ENCODE measurements around the gene HACD4. TPM values are rescaled to one million over a fixed set of nuclear protein-coding genes. Genes with fewer than 3 reads are reported as not detected.

Gene HACD4
- total and polyA plus RNA-seq, 2 donors (not counting 3 experiments of a cell fraction or from before 2014, with no cell fraction given): 1.3 to 1.4 TPM

GRCh38 chr9:21056931-21057330 lies 25.5 kb upstream of the HACD4 start:
- Histone ChIP-seq H3K4me1 (ENCODE audit: control insufficient read depth, extremely low read depth, insufficient read depth, low read length) (no peaks in the 10 kb centered on the region), H3K27ac (ENCODE audit: insufficient read depth, low read depth, low read length) (no peak overlapping the region), H3K36me3 (ENCODE audit: control insufficient read depth in 2 of 2, extremely low read depth in 1 of 2, insufficient read depth in 2 of 2, low read length in 2 of 2) (no peaks in the 10 kb centered on the region), H3K4me3 (replicated peaks in 1 of 3; ENCODE audit: insufficient read depth in 1 of 3, low read depth in 1 of 3, low read length in 3 of 3) (no peak overlapping the region), H3K9me1 (replicated peaks; ENCODE audit: control insufficient read depth, extremely low read depth, insufficient read depth, low read length) (no peaks in the 10 kb centered on the region), H4K20me1 (replicated peaks; ENCODE audit: control insufficient read depth, extremely low read depth, insufficient read depth, low read length) (no peaks in the 10 kb centered on the region), H3K27me3 (ENCODE audit: control insufficient read depth in 2 of 2, insufficient read depth in 2 of 2, low read length in 2 of 2) (no peaks in the 10 kb centered on the region), H3K79me2 (ENCODE audit: control insufficient read depth, insufficient read depth, low read length) (no peaks in the 10 kb centered on the region), H3K9ac (replicated peaks; ENCODE audit: extremely low read depth, insufficient read depth, low read length) (no peak overlapping the region), H3K9me3 (replicated peaks; ENCODE audit: control insufficient read depth, insufficient read depth, low read length) (no peaks in the 10 kb centered on the region), H2AFZ (ENCODE audit: low read depth, low read length) (no peak overlapping the region), H3K4me2 (ENCODE audit: insufficient read depth, low read length) (no peak overlapping the region)
- FAIRE-seq (no peak), DNase-seq (ENCODE audit: low read depth, low spot score) (no peak)
- no TSS peak for BruUV-seq (replicated peaks)
- intact Hi-C loops (cut with micrococcal nuclease) (no loop called here), dilution Hi-C loops (cut with MboI; ENCODE audit: extremely low pct_ligation_motif_present, low sequenced_read_pairs) (no loop called here)
- ChIA-PET POLR2A (no interaction called here), CTCF (interaction anchor here (1.0 kb wide), 1 partner anchor 13 kb away, joined by 3 read pairs; no protein-coding TSS in a partner anchor)
- TF ChIP-seq EZH2 (IDR thresholded peaks at IDR 0.05; ENCODE audit: borderline replicate concordance, low read depth, low read length, severe bottlenecking): no peak
- no peak for TF ChIP-seq POLR2AphosphoS5 (IDR thresholded peaks at IDR 0.05; ENCODE audit: insufficient read depth, low read depth, low read length)
- no peak for TF ChIP-seq CTCF (IDR thresholded peaks at IDR 0.05; ENCODE audit: extremely low read depth in 1 of 2, insufficient read depth in 1 of 2, low read depth in 1 of 2, low read length in 2 of 2)
- no peak for TF ChIP-seq MYC (IDR thresholded peaks at IDR 0.05; ENCODE audit: low read depth, low read length)
- no peak for TF ChIP-seq GATA2 (IDR thresholded peaks at IDR 0.05; ENCODE audit: insufficient read depth, insufficient read length, low read depth, low read length)
- TF ChIP-seq FOS (IDR thresholded peaks at IDR 0.05; ENCODE audit: borderline replicate concordance, insufficient read depth, low read length): no peak
- TF ChIP-seq MAX (IDR thresholded peaks at IDR 0.05; ENCODE audit: insufficient read depth, insufficient read length): no peak
- TF ChIP-seq POLR2A (IDR thresholded peaks at IDR 0.05; ENCODE audit: low read depth, low read length): no peak
- no peak for TF ChIP-seq JUN (IDR thresholded peaks at IDR 0.05; ENCODE audit: borderline replicate concordance, insufficient read depth, insufficient read length, low read depth)
